DND-41 (cell line): ENCODE results near the gene SREBF2.

Experiments used
- ATAC-seq: fragments of 200-7000 bp; cut with Tn5 transposase; 3 replicates; pipeline ENCODE4 v1.9.1; 2021; ENCODE audit warnings: low read depth; ENCODE audit not compliant: insufficient read depth
- DNase-seq: peaks from one replicate; pipeline ENCODE4 v3.0.0-alpha.2; 2020
- H2AFZ ChIP-seq: 2 replicates; pipeline ENCODE4 v1.6.0; 2012; ENCODE audit warnings: low read depth, low read length
- H3K27ac ChIP-seq: 2 replicates; pipeline ENCODE4 v1.5.1; 2012; ENCODE audit warnings: low read length, inconsistent platforms
- H3K27me3 ChIP-seq: fragments of 200-600 bp; sonication (generic); 2 replicates; pipeline ENCODE4 v1.6.0; 2012; ENCODE audit warnings: low read length, mild to moderate bottlenecking, inconsistent platforms; ENCODE audit not compliant: insufficient read depth, poor library complexity
- H3K36me3 ChIP-seq: 2 replicates; pipeline ENCODE4 v1.5.1; 2012; ENCODE audit warnings: low read length, inconsistent platforms; ENCODE audit not compliant: insufficient read depth
- H3K4me1 ChIP-seq: 2 replicates; pipeline ENCODE4 v1.5.1; 2012; ENCODE audit warnings: mild to moderate bottlenecking, low read length; ENCODE audit not compliant: insufficient read depth
- H3K4me2 ChIP-seq: 2 replicates; pipeline ENCODE4 v1.6.0; 2012; ENCODE audit warnings: mild to moderate bottlenecking, moderate library complexity, low read length, inconsistent platforms; ENCODE audit not compliant: insufficient read depth
- H3K4me3 ChIP-seq, 2 experiments: fragments of 200-600 bp in 1 of 2; shearing (Covaris generic) in 1 of 2; 2 replicates each; pipeline ENCODE4 v1.5.1; 2012 to 2016; ENCODE audit warnings: inconsistent platforms in 2 of 2, low read length in 2 of 2, mild to moderate bottlenecking in 2 of 2, low read depth in 1 of 2, moderate library complexity in 1 of 2
- H3K79me2 ChIP-seq: 2 replicates; pipeline ENCODE4 v1.6.0; 2012; ENCODE audit warnings: low read length, inconsistent platforms; ENCODE audit not compliant: insufficient read depth
- H3K9ac ChIP-seq: 2 replicates; pipeline ENCODE4 v1.6.0; 2012; ENCODE audit warnings: low read depth, mild to moderate bottlenecking, inconsistent platforms, low read length, moderate library complexity
- H3K9me3 ChIP-seq: 2 replicates; pipeline ENCODE4 v1.5.1; 2012; ENCODE audit warnings: low read length, moderate library complexity, mild to moderate bottlenecking, inconsistent platforms; ENCODE audit not compliant: insufficient read depth, severe bottlenecking
- H4K20me1 ChIP-seq: 2 replicates; pipeline ENCODE4 v1.6.0; 2012; ENCODE audit warnings: low read length; ENCODE audit not compliant: insufficient read depth
- EZH2 ChIP-seq: IDR thresholded peaks from 3 replicates; pipeline ENCODE4 v1.6.1; 2012; ENCODE audit warnings: borderline replicate concordance, low read depth, mild to moderate bottlenecking, moderate library complexity, low read length, inconsistent platforms; ENCODE audit not compliant: severe bottlenecking
- TF ChIP-seq, protein P1 (sequence below): IDR thresholded peaks from 2 replicates; pipeline ENCODE4 v1.5.1; 2012; ENCODE audit warnings: borderline replicate concordance, low read length, moderate library complexity, mild to moderate bottlenecking; ENCODE audit not compliant: poor library complexity, severe bottlenecking; ENCODE audit errors: extremely low read depth

Gene SREBF2

DNA sequence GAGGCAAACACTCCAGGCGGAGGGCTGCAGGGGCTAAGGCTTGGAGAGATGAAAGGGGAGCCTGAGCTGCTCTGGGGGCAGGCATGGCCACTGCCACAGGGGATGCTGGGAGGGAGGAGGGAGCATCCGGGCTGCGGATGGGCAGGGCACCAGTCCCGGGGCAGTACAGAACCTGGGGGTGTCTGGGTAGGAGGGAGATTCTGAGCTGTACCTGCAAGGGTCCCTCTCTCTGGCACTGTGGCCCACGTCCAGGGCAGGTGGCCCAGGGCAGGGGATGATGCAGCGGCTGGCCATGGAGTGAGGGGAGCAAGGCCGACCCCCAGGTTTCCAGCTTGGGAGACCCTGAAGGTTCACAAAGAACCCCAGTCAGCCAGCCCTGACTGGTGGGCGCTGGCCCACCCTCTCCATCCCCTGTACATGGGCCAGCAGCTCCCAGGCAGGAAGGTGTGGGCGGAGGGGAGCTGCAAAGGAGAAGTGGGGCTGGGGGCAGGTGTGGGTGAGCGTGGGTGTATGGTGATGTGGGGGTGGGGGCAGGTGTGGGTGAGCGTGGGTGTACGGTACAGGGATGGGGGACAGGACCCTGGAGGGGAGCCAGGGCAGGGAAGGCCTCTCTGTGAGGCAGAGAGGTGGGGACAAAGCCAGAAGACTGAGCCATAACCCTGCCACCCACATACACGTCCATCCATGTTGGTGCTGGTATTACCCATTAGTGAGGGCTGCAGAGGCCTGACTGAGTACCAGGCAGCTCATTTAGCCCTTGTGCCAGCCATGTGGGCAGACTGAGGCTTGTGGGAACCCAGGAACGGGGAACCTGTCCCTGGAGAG is 95.9 kb downstream of the SREBF2 start:
- H3K27ac ChIP-seq = no peak overlapping the region
- H3K4me2 ChIP-seq = no peak overlapping the region
- H3K4me3 ChIP-seq = no peak overlapping the region
- ATAC-seq (peak; percentile 12), DNase-seq (no peak)
- H3K9me3 ChIP-seq = no peaks in the 10 kb centered on the region
- no peak overlapping the region for H2AFZ ChIP-seq
- peaks cover 32% of the 10 kb centered on the region for H4K20me1 ChIP-seq
- TF ChIP-seq, protein P1, sequence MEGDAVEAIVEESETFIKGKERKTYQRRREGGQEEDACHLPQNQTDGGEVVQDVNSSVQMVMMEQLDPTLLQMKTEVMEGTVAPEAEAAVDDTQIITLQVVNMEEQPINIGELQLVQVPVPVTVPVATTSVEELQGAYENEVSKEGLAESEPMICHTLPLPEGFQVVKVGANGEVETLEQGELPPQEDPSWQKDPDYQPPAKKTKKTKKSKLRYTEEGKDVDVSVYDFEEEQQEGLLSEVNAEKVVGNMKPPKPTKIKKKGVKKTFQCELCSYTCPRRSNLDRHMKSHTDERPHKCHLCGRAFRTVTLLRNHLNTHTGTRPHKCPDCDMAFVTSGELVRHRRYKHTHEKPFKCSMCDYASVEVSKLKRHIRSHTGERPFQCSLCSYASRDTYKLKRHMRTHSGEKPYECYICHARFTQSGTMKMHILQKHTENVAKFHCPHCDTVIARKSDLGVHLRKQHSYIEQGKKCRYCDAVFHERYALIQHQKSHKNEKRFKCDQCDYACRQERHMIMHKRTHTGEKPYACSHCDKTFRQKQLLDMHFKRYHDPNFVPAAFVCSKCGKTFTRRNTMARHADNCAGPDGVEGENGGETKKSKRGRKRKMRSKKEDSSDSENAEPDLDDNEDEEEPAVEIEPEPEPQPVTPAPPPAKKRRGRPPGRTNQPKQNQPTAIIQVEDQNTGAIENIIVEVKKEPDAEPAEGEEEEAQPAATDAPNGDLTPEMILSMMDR = no peak
- no peak for TF ChIP-seq EZH2
- no peaks in the 10 kb centered on the region for H3K79me2 ChIP-seq
- no peaks in the 10 kb centered on the region for H3K27me3 ChIP-seq
- no peak overlapping the region for H3K9ac ChIP-seq
- H3K4me1 ChIP-seq = no peaks in the 10 kb centered on the region
- H3K36me3 ChIP-seq = peaks cover 29% of the 10 kb centered on the region

DNA sequence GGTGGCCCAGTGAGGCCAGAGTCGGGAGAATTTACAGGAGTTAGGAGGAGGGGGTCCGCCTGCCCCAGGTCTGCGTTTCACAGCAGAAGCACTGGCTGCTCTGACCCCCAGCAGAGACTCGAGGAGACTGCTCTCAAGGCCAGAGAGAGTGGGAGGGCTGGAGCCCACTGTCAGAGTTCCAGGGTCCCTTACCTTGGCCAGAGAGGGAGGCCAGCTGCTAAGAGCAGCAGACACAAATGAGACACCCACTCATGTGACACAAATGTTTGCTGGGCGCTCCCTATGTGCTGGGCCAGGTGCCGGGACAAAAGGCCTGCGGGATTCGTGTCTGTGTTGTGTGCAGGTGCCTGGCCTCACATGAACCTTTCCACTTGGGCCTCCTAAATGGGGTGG is 96.5 kb downstream of the SREBF2 start:
- Histone ChIP-seq H3K4me3 (no peak overlapping the region), H3K4me1 (no peaks in the 10 kb centered on the region), H3K9ac (no peak overlapping the region), H3K27me3 (no peaks in the 10 kb centered on the region), H3K79me2 (0 out of 2 replicates have a peak, but pooled peaks cover 2% of the 10 kb centered on the region), H3K27ac (no peak overlapping the region), H3K4me2 (no peak overlapping the region), H3K36me3 (peaks cover 35% of the 10 kb centered on the region), H4K20me1 (peaks cover 38% of the 10 kb centered on the region), H3K9me3 (no peaks in the 10 kb centered on the region), H2AFZ (no peak overlapping the region)
- no peak for ATAC-seq
- DNase-seq = no peak
- TF ChIP-seq, protein P1 = no peak
- TF ChIP-seq EZH2 = no peak

DNA sequence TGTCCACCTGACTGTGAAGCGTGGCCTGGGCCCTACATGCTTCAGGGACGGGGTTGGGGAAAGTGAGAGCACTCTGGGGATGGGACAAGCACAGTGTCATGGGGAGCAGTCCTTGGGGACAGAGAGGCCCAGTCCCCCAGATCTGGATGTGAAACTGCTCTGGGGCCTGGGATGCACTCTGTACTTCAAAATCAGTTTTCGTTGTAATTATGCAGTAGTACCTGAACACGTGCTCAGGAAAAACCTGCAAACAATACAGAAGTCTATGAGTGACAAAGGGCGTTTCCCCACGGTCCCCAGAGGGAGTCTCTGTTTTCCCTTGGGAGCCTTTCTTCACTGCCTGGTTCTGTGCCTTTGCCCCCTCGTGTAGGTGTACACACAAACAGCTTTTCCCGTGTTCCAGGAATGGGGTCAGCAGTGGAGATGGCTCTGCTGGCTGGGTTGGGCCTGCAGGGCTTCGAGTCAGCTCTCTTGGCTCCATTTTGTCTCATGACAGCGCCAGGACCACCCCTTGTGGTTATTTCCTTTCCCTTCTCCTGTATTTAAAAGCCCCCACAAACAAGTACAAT is 98.9 kb downstream of the SREBF2 start:
- Histone ChIP-seq H2AFZ (no peak overlapping the region), H4K20me1 (peaks cover 55% of the 10 kb centered on the region), H3K27ac (no peak overlapping the region), H3K36me3 (peaks cover 50% of the 10 kb centered on the region), H3K9me3 (no peaks in the 10 kb centered on the region), H3K4me2 (no peak overlapping the region), H3K79me2 (peaks cover 9% of the 10 kb centered on the region; the same call in 1 of the 2 replicates), H3K27me3 (no peaks in the 10 kb centered on the region), H3K4me3 (no peak overlapping the region), H3K4me1 (no peaks in the 10 kb centered on the region), H3K9ac (no peak overlapping the region)
- ATAC-seq (no peak), DNase-seq (no peak)
- TF ChIP-seq, protein P1 = no peak
- TF ChIP-seq EZH2 = no peak
